ENCODE measurements around the gene MICOS13. TPM values are rescaled to one million over a fixed set of nuclear protein-coding genes. Genes with fewer than 3 reads are reported as not detected.

Gene MICOS13
- total RNA-seq, 1 donor from 2014 or later = 43.3 TPM

GRCh38 chr19:5632657-5633056, 47.7 kb downstream of the MICOS13 start:
- Histone ChIP-seq H3K27ac (ENCODE audit: low read depth, low read length) (no peak overlapping the region), H3K9ac (ENCODE audit: low read depth in 1 of 3, low read length in 3 of 3) (no peak overlapping the region), H3K4me1 (ENCODE audit: control insufficient read depth in 3 of 3, insufficient read depth in 3 of 3, low read length in 3 of 3) (peaks cover 31 to 44% (median 40%) of the 10 kb centered on the region in 3 donors), H3K36me3 (ENCODE audit: control insufficient read depth in 3 of 3, insufficient read depth in 3 of 3, low read length in 3 of 3) (peaks cover 4 to 14% (median 7%) of the 10 kb centered on the region in 3 donors), H3K9me3 (ENCODE audit: control insufficient read depth in 3 of 3, low read length in 3 of 3) (no peaks in the 10 kb centered on the region), H3K4me3 (ENCODE audit: low read length in 3 of 3) (no peak overlapping the region), H3K27me3 (ENCODE audit: control insufficient read depth in 3 of 3, insufficient read depth in 3 of 3, low read length in 3 of 3) (no peaks in the 10 kb centered on the region)

GRCh38 chr19:5632241-5632612, 48.1 kb downstream of the MICOS13 start:
- no peak overlapping the region for H3K9ac ChIP-seq (ENCODE audit: low read depth in 1 of 3, low read length in 3 of 3)
- H3K36me3 ChIP-seq (ENCODE audit: control insufficient read depth in 3 of 3, insufficient read depth in 3 of 3, low read length in 3 of 3) = peaks cover 9 to 18% (median 11%) of the 10 kb centered on the region in 3 donors
- H3K27ac ChIP-seq (ENCODE audit: low read depth, low read length) = no peak overlapping the region
- no peaks in the 10 kb centered on the region for H3K9me3 ChIP-seq (ENCODE audit: control insufficient read depth in 3 of 3, low read length in 3 of 3)
- peak overlapping the region in 1 of 3 donors; percentile 22 for H3K4me3 ChIP-seq (ENCODE audit: low read length in 3 of 3)
- H3K4me1 ChIP-seq (ENCODE audit: control insufficient read depth in 3 of 3, insufficient read depth in 3 of 3, low read length in 3 of 3) = peaks cover 35 to 48% (median 44%) of the 10 kb centered on the region in 3 donors
- no peaks in the 10 kb centered on the region for H3K27me3 ChIP-seq (ENCODE audit: control insufficient read depth in 3 of 3, insufficient read depth in 3 of 3, low read length in 3 of 3)

GRCh38 chr19:5631567-5632240, 48.6 kb downstream of the MICOS13 start:
- H3K9ac ChIP-seq (ENCODE audit: low read depth in 1 of 3, low read length in 3 of 3) = no peak overlapping the region
- H3K36me3 ChIP-seq (ENCODE audit: control insufficient read depth in 3 of 3, insufficient read depth in 3 of 3, low read length in 3 of 3) = peaks cover 14 to 24% (median 17%) of the 10 kb centered on the region in 3 donors
- no peaks in the 10 kb centered on the region for H3K9me3 ChIP-seq (ENCODE audit: control insufficient read depth in 3 of 3, low read length in 3 of 3)
- H3K4me3 ChIP-seq (ENCODE audit: low read length in 3 of 3) = peak overlapping the region in 1 of 3 donors; percentile 22
- H3K27me3 ChIP-seq (ENCODE audit: control insufficient read depth in 3 of 3, insufficient read depth in 3 of 3, low read length in 3 of 3) = no peaks in the 10 kb centered on the region
- H3K27ac ChIP-seq (ENCODE audit: low read depth, low read length) = no peak overlapping the region
- H3K4me1 ChIP-seq (ENCODE audit: control insufficient read depth in 3 of 3, insufficient read depth in 3 of 3, low read length in 3 of 3) = peaks cover 40 to 52% (median 47%) of the 10 kb centered on the region in 3 donors

- H3K36me3 ChIP-seq (ENCODE audit: control insufficient read depth in 3 of 3, insufficient read depth in 3 of 3, low read length in 3 of 3) = peaks cover 21 to 39% (median 32%) of the 10 kb centered on the region in 3 donors
- H3K4me3 ChIP-seq (ENCODE audit: low read length in 3 of 3) = no peak overlapping the region
- H3K27ac ChIP-seq (ENCODE audit: low read depth, low read length) = peak overlapping the region; percentile 20
These were observed 51.3 kb downstream of the MICOS13 start for GRCh38 chr19:5628919-5629481.

GRCh38 chr19:5628461-5628860, 51.9 kb downstream of the MICOS13 start:
- H3K27ac ChIP-seq (ENCODE audit: low read depth, low read length) = peak overlapping the region; percentile 20
- H3K4me3 ChIP-seq (ENCODE audit: low read length in 3 of 3) = no peak overlapping the region
- H3K9me3 ChIP-seq (ENCODE audit: control insufficient read depth in 3 of 3, low read length in 3 of 3) = no peaks in the 10 kb centered on the region
- H3K9ac ChIP-seq (ENCODE audit: low read depth in 1 of 3, low read length in 3 of 3) = no peak overlapping the region
- H3K36me3 ChIP-seq (ENCODE audit: control insufficient read depth in 3 of 3, insufficient read depth in 3 of 3, low read length in 3 of 3) = peaks cover 24 to 39% (median 32%) of the 10 kb centered on the region in 3 donors
- peaks cover 66 to 77% (median 69%) of the 10 kb centered on the region in 3 donors for H3K4me1 ChIP-seq (ENCODE audit: control insufficient read depth in 3 of 3, insufficient read depth in 3 of 3, low read length in 3 of 3)
- no peaks in the 10 kb centered on the region for H3K27me3 ChIP-seq (ENCODE audit: control insufficient read depth in 3 of 3, insufficient read depth in 3 of 3, low read length in 3 of 3)

More at GRCh38 chr19:5628919-5629481, 51.3 kb downstream of the MICOS13 start:
- Histone ChIP-seq H3K27me3 (ENCODE audit: control insufficient read depth in 3 of 3, insufficient read depth in 3 of 3, low read length in 3 of 3) (no peaks in the 10 kb centered on the region), H3K4me1 (ENCODE audit: control insufficient read depth in 3 of 3, insufficient read depth in 3 of 3, low read length in 3 of 3) (peaks cover 61 to 77% (median 67%) of the 10 kb centered on the region in 3 donors), H3K9me3 (ENCODE audit: control insufficient read depth in 3 of 3, low read length in 3 of 3) (no peaks in the 10 kb centered on the region), H3K9ac (ENCODE audit: low read depth in 1 of 3, low read length in 3 of 3) (peak overlapping the region in 1 of 3 donors; percentile 2)

Other genes with a start within 250 kb of the MICOS13 start
- gene ZNRF4, start 225.1 kb downstream of the MICOS13 start, total RNA-seq = not detected
- gene TINCR, start 112.6 kb downstream of the MICOS13 start, total RNA-seq = not detected
- 23.5 TPM for gene SAFB2, start 57.7 kb downstream of the MICOS13 start, total RNA-seq
- 61.1 TPM for gene SAFB, start 57.4 kb downstream of the MICOS13 start, total RNA-seq
- 4.7 TPM for gene HSD11B1L, start 511 bp upstream of the MICOS13 start, total RNA-seq
- gene RPL36, start 9.8 kb upstream of the MICOS13 start, total RNA-seq = 634 TPM
- 37.1 TPM for gene LONP1, start 39.6 kb upstream of the MICOS13 start, total RNA-seq
- not detected for gene CATSPERD, start 40.1 kb upstream of the MICOS13 start, total RNA-seq
- gene PRR22, start 104.2 kb upstream of the MICOS13 start, total RNA-seq = not detected
- gene DUS3L, start 110.6 kb upstream of the MICOS13 start, total RNA-seq = 15.7 TPM
- not detected for gene NRTN, start 124.6 kb upstream of the MICOS13 start, total RNA-seq
- not detected for gene FUT6, start 159.2 kb upstream of the MICOS13 start, total RNA-seq
- not detected for gene FUT3, start 170.9 kb upstream of the MICOS13 start, total RNA-seq
- not detected for gene FUT5, start 190.0 kb upstream of the MICOS13 start, total RNA-seq
- 202 TPM for gene NDUFA11, start 223.3 kb upstream of the MICOS13 start, total RNA-seq
- 3.7 TPM for gene VMAC, start 224.4 kb upstream of the MICOS13 start, total RNA-seq
- gene CAPS, start 233.7 kb upstream of the MICOS13 start, total RNA-seq = 1.6 TPM

Measured in skeletal muscle tissue (tissue), 4 donors.